GM12864 (cell line): ENCODE results near the gene AGPAT1.

Source experiments
- DNase-seq: peaks from one replicate; pipeline ENCODE4 v3.0.0-alpha.2; 2011; ENCODE audit warnings: low read depth
- H3K4me3 ChIP-seq: 2 replicates; pipeline ENCODE4 v1.5.1; 2011; ENCODE audit warnings: mild to moderate bottlenecking, low read depth, low read length, control low read depth
- TF ChIP-seq, protein P1 (sequence below): IDR thresholded peaks from 2 replicates; pipeline ENCODE4 v1.5.1; 2011; ENCODE audit warnings: low read depth, mild to moderate bottlenecking, moderate library complexity, low read length, control low read depth, inconsistent platforms; ENCODE audit errors: missing control alignments

The AGPAT1 gene

DNA sequence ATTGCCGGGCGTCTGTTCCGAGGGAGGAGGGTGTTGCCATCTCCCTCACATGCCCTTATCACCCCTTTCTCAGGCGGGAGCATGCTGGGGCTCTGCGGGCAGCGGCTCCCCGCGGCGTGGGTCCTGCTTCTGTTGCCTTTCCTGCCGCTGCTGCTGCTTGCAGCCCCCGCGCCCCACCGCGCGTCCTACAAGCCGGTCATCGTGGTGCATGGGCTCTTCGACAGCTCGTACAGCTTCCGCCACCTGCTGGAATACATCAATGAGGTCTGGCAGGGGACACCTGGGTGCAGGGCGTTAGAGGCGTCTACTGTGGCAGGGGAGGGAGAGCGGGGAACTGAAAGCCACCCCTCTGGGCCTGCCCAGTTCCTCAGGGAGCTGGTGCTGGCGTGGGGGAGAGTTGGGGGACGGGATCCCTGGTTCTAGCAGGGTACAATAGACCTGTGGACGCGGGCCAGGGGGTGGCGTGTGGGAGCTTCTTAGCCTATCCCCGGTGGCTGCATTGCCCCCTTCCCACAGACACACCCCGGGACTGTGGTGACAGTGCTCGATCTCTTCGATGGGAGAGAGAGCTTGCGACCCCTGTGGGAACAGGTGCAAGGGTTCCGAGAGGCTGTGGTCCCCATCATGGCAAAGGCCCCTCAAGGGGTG, 21.2 kb downstream of the AGPAT1 start:
- peak overlapping the region; percentile 57 for H3K4me3 ChIP-seq
- no peak for DNase-seq
- TF ChIP-seq, protein P1, sequence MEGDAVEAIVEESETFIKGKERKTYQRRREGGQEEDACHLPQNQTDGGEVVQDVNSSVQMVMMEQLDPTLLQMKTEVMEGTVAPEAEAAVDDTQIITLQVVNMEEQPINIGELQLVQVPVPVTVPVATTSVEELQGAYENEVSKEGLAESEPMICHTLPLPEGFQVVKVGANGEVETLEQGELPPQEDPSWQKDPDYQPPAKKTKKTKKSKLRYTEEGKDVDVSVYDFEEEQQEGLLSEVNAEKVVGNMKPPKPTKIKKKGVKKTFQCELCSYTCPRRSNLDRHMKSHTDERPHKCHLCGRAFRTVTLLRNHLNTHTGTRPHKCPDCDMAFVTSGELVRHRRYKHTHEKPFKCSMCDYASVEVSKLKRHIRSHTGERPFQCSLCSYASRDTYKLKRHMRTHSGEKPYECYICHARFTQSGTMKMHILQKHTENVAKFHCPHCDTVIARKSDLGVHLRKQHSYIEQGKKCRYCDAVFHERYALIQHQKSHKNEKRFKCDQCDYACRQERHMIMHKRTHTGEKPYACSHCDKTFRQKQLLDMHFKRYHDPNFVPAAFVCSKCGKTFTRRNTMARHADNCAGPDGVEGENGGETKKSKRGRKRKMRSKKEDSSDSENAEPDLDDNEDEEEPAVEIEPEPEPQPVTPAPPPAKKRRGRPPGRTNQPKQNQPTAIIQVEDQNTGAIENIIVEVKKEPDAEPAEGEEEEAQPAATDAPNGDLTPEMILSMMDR = peak; percentile 44

DNA sequence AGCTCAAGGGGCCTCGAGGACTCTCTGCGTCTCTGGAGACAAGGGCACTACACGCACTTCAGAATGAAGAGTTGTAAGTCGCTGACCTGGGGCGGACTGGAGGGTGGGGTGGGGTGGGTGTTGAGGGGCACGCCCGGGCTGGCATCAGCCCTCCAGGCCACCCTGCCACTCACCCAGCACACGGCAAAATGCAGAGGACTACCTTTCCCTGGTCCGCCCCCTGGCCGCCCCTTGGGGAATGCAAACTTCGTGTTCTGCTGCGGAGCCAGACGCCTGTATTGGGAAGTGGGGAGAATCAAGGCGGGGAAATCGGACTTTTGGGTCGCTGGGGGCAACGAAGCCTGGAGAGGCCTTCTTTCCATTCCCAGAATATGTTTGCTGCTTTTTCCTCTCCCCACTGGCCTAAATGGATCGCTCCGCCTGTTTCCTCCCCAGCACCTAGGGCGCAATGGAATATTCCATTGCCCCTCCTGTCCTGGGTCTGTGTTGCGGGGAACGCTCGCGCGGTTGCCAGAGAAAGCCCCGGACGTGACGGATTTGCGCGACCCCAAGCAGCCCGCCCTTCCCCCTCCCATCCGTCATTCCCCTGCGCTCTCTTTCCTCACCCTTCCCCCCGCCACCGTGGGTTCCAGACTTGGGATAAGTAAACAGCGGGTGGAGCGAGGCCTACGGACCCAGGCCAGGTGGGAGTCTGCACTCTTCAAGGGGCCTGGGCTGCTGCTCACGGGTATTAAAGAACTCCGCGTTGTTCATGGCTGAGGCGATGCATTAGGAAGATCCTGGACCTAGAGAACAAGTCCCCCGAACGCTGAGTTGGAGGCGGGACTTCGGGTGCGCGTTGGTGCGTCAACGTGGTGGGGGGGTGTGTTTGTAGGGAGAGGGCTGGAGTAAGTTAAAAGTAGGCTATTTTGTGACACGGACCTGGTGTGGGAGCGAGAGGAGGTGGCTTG, 22.0 kb downstream of the AGPAT1 start, which contains the start of gene PPT2:
PPT2 (plus strand) TSS at position 578 of the 950 bp plus-strand sequence. CDS start 454 bp downstream, outside the sequence.
- DNase-seq = no peak
- TF ChIP-seq, protein P1 = no peak
- H3K4me3 ChIP-seq = peak within 1 kb of the TSS; percentile 57

DNA sequence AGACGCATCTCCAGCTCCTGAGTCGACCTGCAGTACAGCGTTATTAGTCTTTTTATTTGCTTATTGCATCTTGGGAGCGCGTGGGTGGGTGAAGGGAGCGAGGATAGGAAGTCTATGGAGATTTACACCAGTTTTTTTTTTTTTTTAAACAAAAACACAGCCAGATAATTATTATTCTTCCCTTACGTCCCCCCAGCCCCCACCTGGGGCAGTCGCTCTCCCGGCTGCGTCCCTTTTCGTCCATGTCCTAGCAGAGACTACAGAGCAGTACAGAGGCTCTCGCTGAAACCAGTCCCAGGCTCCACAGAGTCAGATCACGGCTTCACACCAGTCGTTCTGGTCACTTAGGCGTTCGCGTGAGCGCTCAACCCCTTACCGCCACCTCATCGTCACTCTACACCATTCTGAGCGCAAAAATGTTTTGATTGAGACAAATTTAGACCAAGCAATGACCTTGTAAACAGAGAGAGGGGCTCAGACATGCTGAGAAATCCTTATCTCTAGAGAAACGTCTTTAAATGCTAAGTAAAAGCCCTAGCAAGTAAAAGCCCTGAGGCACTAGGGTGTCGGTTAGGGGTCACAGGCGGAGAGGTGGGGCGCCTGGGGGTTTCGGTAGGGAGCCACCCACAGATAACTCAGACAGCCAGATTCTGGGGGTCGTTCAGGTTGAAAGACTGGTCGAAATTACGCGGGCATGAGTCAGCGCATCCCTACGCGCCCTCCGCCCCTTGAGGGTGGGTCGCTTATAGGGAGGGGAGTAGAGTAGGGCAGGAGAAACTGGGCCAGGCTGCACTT, 22.9 kb downstream of the AGPAT1 start:
- H3K4me3 ChIP-seq = no peak overlapping the region
- TF ChIP-seq, protein P1 = no peak
- no peak for DNase-seq

DNA sequence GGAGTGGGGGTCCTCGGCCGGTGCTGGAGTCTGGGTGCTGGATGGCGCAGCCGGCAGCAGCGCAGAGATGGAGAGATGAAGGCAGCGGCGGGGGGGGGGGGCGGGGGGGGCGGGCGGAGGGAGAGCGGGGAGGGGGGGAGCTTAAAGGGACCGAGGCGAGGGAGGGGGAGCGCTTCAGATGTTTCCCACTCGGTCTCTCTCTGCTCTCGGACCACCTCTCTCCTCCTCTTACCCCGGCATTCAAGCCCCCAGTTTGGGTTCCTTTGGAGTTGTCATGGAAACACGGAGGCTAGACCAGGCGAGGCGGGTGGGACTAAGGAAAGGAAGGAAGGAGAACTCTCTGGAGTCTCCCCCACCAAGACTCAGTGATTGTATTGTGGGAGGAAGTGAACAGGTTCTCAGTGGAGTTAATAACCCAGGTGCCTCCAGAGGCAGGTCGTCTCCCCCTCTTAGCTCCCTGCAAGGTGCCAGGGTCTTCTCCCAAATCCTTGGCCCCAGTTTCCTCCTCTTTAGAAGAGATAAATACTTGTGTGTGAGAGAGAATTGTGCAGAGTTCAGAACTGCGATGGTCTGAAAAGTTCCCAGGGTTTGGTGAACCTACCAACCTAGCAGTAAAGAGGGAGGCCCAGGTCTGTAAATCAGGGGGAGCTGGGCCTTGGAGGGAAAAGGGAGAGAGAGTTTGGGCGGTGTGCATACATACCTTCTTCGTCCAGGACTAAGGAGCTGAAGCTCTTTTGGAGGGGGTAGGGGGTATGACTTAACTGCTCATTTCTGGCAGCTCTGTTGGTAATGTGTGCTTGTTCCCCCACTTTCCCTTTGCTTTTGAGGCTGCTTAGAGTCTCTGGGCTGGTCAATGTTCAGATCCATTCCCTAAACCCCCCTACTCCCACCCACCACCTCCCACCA, 23.8 kb downstream of the AGPAT1 start, which contains the start of gene PRRT1:
PRRT1 (minus strand) TSS at position 77 of the 906 bp plus-strand sequence. CDS start 112 bp downstream, outside the sequence.
- H3K4me3 ChIP-seq = no peak within 1 kb of the TSS
- DNase-seq = no peak
- TF ChIP-seq, protein P1 = no peak

DNA sequence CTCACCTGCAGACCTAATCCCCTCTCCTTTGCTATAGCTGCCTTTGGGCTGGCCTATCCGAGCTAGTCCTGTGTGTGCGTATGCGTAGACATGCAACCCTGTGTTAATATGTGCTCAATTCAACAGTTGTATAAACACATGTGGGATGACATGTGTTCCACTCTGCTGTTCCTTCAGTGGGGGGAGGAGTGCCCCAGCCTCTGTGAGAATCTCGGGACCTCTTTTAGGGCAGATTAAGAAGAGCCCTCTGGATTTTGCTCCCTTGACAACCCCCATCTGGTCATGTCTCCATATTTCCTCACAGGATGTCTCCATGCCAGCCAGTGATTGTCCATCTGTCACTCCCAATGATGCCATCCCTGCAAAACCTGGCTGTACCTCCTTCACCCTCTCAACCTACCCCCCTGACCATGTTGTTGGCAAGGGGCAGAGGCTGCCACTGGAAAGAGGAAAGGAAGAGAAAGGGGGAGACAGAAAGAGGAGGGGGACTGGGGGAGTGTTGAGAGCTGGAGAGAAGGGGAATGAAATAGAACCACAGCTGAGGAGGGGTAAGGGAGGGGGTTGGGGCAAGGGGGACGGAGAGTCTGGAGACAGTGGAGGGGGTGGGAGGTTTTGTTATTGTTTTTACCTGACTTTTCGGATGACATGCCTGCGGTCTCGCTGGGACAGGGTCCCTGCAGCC, 24.6 kb downstream of the AGPAT1 start:
- TF ChIP-seq, protein P1 = no peak
- no peak for DNase-seq
- no peak overlapping the region for H3K4me3 ChIP-seq
